ENCODE data around the gene GGT6.

DNA sequence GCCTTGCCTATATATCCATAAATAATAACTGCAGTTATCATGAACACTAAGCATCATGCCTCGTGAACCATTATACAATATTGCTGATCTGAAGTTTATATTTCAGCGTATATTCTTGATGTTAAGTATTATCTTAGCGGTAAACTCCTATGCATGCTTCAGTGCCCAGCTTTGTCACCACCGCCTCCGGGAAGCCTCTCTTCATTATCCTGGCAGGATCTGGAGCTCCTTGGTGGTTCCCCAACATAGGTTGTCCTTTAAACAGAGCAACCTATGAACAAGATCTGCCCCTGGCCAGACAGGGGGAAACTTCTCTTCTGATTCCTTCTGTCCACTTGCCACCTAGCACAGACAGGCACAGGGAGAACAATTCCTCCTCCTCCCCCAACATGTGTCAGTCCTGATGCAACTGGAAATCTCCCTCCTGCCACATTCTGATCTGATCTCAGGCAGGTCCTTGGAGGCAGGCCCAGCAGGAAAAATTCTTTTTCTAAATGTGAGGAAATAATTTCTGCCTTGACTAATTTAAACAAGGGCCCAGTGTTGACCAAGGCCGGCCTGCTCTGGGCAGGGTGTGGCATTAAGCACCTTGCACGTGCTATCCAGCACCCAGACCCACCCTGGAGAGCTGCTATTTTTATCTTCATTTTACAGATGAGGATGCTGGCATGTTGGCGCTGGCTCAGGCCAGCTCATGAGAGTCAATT lies 39.3 kb downstream of the GGT6 start:
- TF ChIP-seq POLR2AphosphoS5 (IDR thresholded peaks at IDR 0.05) = no peak
- TF ChIP-seq, protein P1, sequence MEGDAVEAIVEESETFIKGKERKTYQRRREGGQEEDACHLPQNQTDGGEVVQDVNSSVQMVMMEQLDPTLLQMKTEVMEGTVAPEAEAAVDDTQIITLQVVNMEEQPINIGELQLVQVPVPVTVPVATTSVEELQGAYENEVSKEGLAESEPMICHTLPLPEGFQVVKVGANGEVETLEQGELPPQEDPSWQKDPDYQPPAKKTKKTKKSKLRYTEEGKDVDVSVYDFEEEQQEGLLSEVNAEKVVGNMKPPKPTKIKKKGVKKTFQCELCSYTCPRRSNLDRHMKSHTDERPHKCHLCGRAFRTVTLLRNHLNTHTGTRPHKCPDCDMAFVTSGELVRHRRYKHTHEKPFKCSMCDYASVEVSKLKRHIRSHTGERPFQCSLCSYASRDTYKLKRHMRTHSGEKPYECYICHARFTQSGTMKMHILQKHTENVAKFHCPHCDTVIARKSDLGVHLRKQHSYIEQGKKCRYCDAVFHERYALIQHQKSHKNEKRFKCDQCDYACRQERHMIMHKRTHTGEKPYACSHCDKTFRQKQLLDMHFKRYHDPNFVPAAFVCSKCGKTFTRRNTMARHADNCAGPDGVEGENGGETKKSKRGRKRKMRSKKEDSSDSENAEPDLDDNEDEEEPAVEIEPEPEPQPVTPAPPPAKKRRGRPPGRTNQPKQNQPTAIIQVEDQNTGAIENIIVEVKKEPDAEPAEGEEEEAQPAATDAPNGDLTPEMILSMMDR (IDR thresholded peaks at IDR 0.05) = no peak
- no peak for TF ChIP-seq EP300 (IDR thresholded peaks at IDR 0.05; ENCODE audit: low read depth)
- TF ChIP-seq POLR2A (IDR thresholded peaks at IDR 0.05) = no peak
